B cell (primary cell): Measurements from ENCODE around the gene PPP2R2D. TPM values are rescaled to one million over a fixed set of nuclear protein-coding genes. Genes with fewer than 3 reads are reported as not detected.

ENCODE experiments used
- ATAC-seq: fragments of 200-7000 bp; cut with Tn5 transposase; one replicate; pipeline ENCODE4 v1.10.0; 2021; ENCODE audit warnings: low read depth, mild to moderate bottlenecking, moderate number of reproducible peaks, moderate library complexity
- CTCF ChIA-PET: fragments of 350-600 bp; sonication (Branson Sonifier 250); formaldehyde crosslinking; loops from one replicate; lab custom pipeline; 2021; ENCODE audit warnings: antibody characterized with exemption, inconsistent platforms; lab: Charles Lee
- POLR2A ChIA-PET: fragments of 350-600 bp; sonication (Branson Sonifier 250); formaldehyde crosslinking; loops from one replicate; lab custom pipeline; 2021; ENCODE audit warnings: antibody characterized with exemption; lab: Charles Lee
- DNase-seq: peaks from one replicate; pipeline ENCODE4 v3.0.0; 2013
- H2AFZ ChIP-seq: 2 replicates; pipeline ENCODE4 v1.6.1; 2012; ENCODE audit warnings: mild to moderate bottlenecking, low read depth, low read length; ENCODE audit not compliant: insufficient read depth, poor library complexity, severe bottlenecking
- H3K27ac ChIP-seq, 2 donors: 1 replicate in 1 of 2; 2 replicates in 1 of 2; pipeline ENCODE4 v1.5.1; 2012 to 2013; ENCODE audit warnings: low read length in 2 of 2, mild to moderate bottlenecking in 2 of 2, moderate library complexity in 1 of 2
- H3K27me3 ChIP-seq, 4 experiments: fragments of 200-600 bp in 1 of 4; sonication (generic) in 1 of 4; replicated peaks in 1 of 4; 1 replicate in 2 of 4; 2 replicates in 2 of 4; pipeline versions ENCODE4 v1.6.1 to v1.7.0; 2013 to 2016; ENCODE audit warnings: low read length in 3 of 4, mild to moderate bottlenecking in 2 of 4, mixed read lengths in 1 of 4, moderate library complexity in 1 of 4; ENCODE audit not compliant: insufficient read depth in 4 of 4, control insufficient read depth in 3 of 4; ENCODE audit errors: control extremely low read depth in 1 of 4
- H3K36me3 ChIP-seq, 2 experiments: replicated peaks in 1 of 2; 1 replicate in 1 of 2; 2 replicates in 1 of 2; pipeline versions ENCODE4 v1.6.1 to v1.7.1; 2013; ENCODE audit warnings: low read length in 1 of 2; ENCODE audit not compliant: insufficient read depth in 2 of 2, control insufficient read depth in 1 of 2; ENCODE audit errors: control extremely low read depth in 1 of 2, extremely low read depth in 1 of 2
- H3K4me1 ChIP-seq, 2 donors: fragments of 200-600 bp in 1 of 2; sonication (generic) in 1 of 2; 1 replicate in 1 of 2; 2 replicates in 1 of 2; pipeline versions ENCODE4 v1.5.1 to v1.6.1; 2013 to 2017; ENCODE audit warnings: low read length in 2 of 2; ENCODE audit not compliant: control insufficient read depth in 2 of 2, insufficient read depth in 2 of 2
- H3K4me2 ChIP-seq: replicated peaks from 2 replicates; pipeline ENCODE3; 2012; ENCODE audit warnings: mild to moderate bottlenecking, low read depth, low read length; ENCODE audit not compliant: poor library complexity, severe bottlenecking
- H3K4me3 ChIP-seq, 5 experiments: fragments of 200-600 bp in 1 of 5; sonication (generic) in 1 of 5; 1 replicate in 3 of 5; 2 replicates in 2 of 5; pipeline versions ENCODE4 v1.5.1 to v1.7.0; 2011 to 2016; ENCODE audit warnings: low read length in 4 of 5, mild to moderate bottlenecking in 4 of 5, low read depth in 2 of 5, control low read depth in 1 of 5, moderate library complexity in 1 of 5; ENCODE audit not compliant: insufficient read depth in 1 of 5; ENCODE audit errors: control extremely low read depth in 1 of 5, extremely low read depth in 1 of 5
- H3K79me2 ChIP-seq: fragments of 200-600 bp; sonication (generic); one replicate; pipeline ENCODE4 v1.6.0; 2016; ENCODE audit warnings: low read length; ENCODE audit not compliant: control insufficient read depth, insufficient read depth
- H3K9ac ChIP-seq: fragments of 200-600 bp; sonication (generic); 2 replicates; pipeline ENCODE4 v1.6.1; 2017; ENCODE audit warnings: mild to moderate bottlenecking, low read length, moderate library complexity
- H3K9me3 ChIP-seq, 3 donors: one replicate each; pipeline versions ENCODE4 v1.6.1 to v1.7.1; 2013; ENCODE audit warnings: low read length in 2 of 3; ENCODE audit not compliant: control insufficient read depth in 2 of 3, insufficient read depth in 1 of 3; ENCODE audit errors: control extremely low read depth in 1 of 3
- H4K20me1 ChIP-seq: 2 replicates; pipeline ENCODE4 v1.6.0; 2012; ENCODE audit warnings: mild to moderate bottlenecking, low read length; ENCODE audit not compliant: insufficient read depth, control insufficient read depth, poor library complexity, severe bottlenecking
- H3K27ac Mint-ChIP-seq: one replicate; pipeline ENCODE4 v1.8.0; 2021; ENCODE audit warnings: mixed read lengths
- H3K27me3 Mint-ChIP-seq: one replicate; pipeline ENCODE4 v1.8.0; 2021; ENCODE audit warnings: mixed read lengths
- H3K4me1 Mint-ChIP-seq: one replicate; pipeline ENCODE4 v1.8.0; 2021; ENCODE audit warnings: mixed read lengths
- H3K4me3 Mint-ChIP-seq: one replicate; pipeline ENCODE4 v1.8.0; 2021; ENCODE audit warnings: mixed read lengths
- H3K9me3 Mint-ChIP-seq: one replicate; pipeline ENCODE4 v1.8.0; 2022; ENCODE audit warnings: mixed read lengths; ENCODE audit not compliant: insufficient read depth
- CTCF ChIP-seq: fragments of 200-600 bp; IDR thresholded peaks from one replicate; pipeline ENCODE4 v1.8.0; 2022; ENCODE audit warnings: antibody characterized with exemption, mild to moderate bottlenecking
- EZH2 ChIP-seq: IDR thresholded peaks from 2 replicates; pipeline ENCODE4 v1.6.1; 2012; ENCODE audit warnings: borderline replicate concordance, low read depth, mild to moderate bottlenecking, moderate library complexity, low read length; ENCODE audit not compliant: insufficient read depth, poor library complexity, severe bottlenecking
- WGBS: methylation state at CpG from one replicate; pipeline ENCODE4 v1.1.5; 2013; ENCODE audit warnings: missing lambda C conversion rate; ENCODE audit not compliant: insufficient coverage; 5-methylcytosine and 5-hydroxymethylcytosine counted together
- intact Hi-C: fragments of 100-400 bp; cut with micrococcal nuclease; formaldehyde crosslinking; loops from one replicate; pipeline ENCODE4 v1.10.0; 2022
- polyA plus RNA-seq: library from polyadenylated mRNA; depleted of rRNA; stranded (reverse); fragments of >200 nt; gene quantifications from 2 replicates; pipeline ENCODE4 v1.2.3, GENCODE V29; 2012
- total RNA-seq, 2 donors: library from RNA; stranded (reverse); fragments of 120-200 nt in 1 of 2; gene quantifications; 1 replicate in 1 of 2; 2 replicates in 1 of 2; pipeline versions ENCODE4 v1.2.3 to v1.2.4, GENCODE V29; 2013 to 2022

The PPP2R2D gene
- total and polyA plus RNA-seq, 2 donors (not counting 1 experiment from before 2014, with no cell fraction given): 25.8 to 45.6 TPM

- H3K4me3 ChIP-seq: no peak overlapping the region
- no peaks in the 10 kb centered on the region for H3K4me1 Mint-ChIP-seq
- H3K36me3 ChIP-seq: no peaks in the 10 kb centered on the region
- ATAC-seq (no peak), DNase-seq (no peak)
- H3K4me1 ChIP-seq: no peaks in the 10 kb centered on the region
- WGBS: 92% methylated on average over 21 of the region's 27 CpGs
- no peak overlapping the region for H2AFZ ChIP-seq
- H3K4me2 ChIP-seq: no peak overlapping the region
- CTCF ChIA-PET: no interaction called here
- no peaks in the 10 kb centered on the region for H3K79me2 ChIP-seq
- H3K9me3 ChIP-seq: peaks cover 0 to 2% (median 0%) of the 10 kb centered on the region in 3 donors
- no peaks in the 10 kb centered on the region for H4K20me1 ChIP-seq
- intact Hi-C loops: no loop called here
- H3K27ac Mint-ChIP-seq: no peak overlapping the region
- no peaks in the 10 kb centered on the region for H3K9me3 Mint-ChIP-seq
- POLR2A ChIA-PET: no interaction called here
- no peak overlapping the region for H3K27ac ChIP-seq
- no peak overlapping the region for H3K9ac ChIP-seq
- TF ChIP-seq EZH2 (no peak), CTCF (no peak)
- H3K27me3 Mint-ChIP-seq: peaks cover 19% of the 10 kb centered on the region
- H3K4me3 Mint-ChIP-seq: no peak overlapping the region
- H3K27me3 ChIP-seq: peaks cover 0 to 15% (median 0%) of the 10 kb centered on the region in 4 experiments
Measured at GRCh38 chr10:131892806-131893675, 7.8 kb upstream of the PPP2R2D start.

GRCh38 chr10:131895116-131895515 lies 5.7 kb upstream of the PPP2R2D start:
- no peak overlapping the region for H3K4me2 ChIP-seq
- whole genome bisulfite sequencing: 95% methylated on average over 17 of the region's 17 CpGs
- H3K27ac ChIP-seq: no peak overlapping the region
- H4K20me1 ChIP-seq: no peaks in the 10 kb centered on the region
- H3K36me3 ChIP-seq: no peaks in the 10 kb centered on the region
- H3K79me2 ChIP-seq: peaks cover 3% of the 10 kb centered on the region
- peaks cover 6% of the 10 kb centered on the region in 2 donors for H3K4me1 ChIP-seq
- Mint-ChIP-seq H3K27ac (no peak overlapping the region), H3K9me3 (no peaks in the 10 kb centered on the region), H3K4me1 (peaks cover 4% of the 10 kb centered on the region), H3K27me3 (peaks cover 31% of the 10 kb centered on the region), H3K4me3 (no peak overlapping the region)
- DNase-seq: no peak
- intact Hi-C loops: no loop called here
- no peak overlapping the region for H3K9ac ChIP-seq
- no peak for ATAC-seq
- no peak overlapping the region for H2AFZ ChIP-seq
- peaks cover 0 to 23% (median 5%) of the 10 kb centered on the region in 4 experiments for H3K27me3 ChIP-seq
- peaks cover 0 to 2% (median 0%) of the 10 kb centered on the region in 3 donors for H3K9me3 ChIP-seq
- ChIA-PET POLR2A (no interaction called here), CTCF (interaction anchor here (1.5 kb wide), 1 partner anchor 9 kb away, joined by 4 read pairs; no protein-coding TSS in a partner anchor)
- TF ChIP-seq CTCF: no peak
- no peak for TF ChIP-seq EZH2
- no peak overlapping the region for H3K4me3 ChIP-seq
